Right cardiac atrium (tissue), 5 donors: ENCODE results near the gene FOXC2. TPM values are rescaled to one million over a fixed set of nuclear protein-coding genes. Genes with fewer than 3 reads are reported as not detected.

Source experiments
- ATAC-seq, 2 donors: fragments of 200-7000 bp; cut with Tn5 transposase; one replicate each; pipeline versions ENCODE4 v1.8.0 to v1.9.1; 2020; ENCODE audit warnings: moderate library complexity in 2 of 2, mild to moderate bottlenecking in 1 of 2
- DNase-seq, 3 donors: peaks; one replicate each; pipeline ENCODE4 v3.0.0-alpha.2; 2020
- H3K27ac ChIP-seq: one replicate; pipeline ENCODE4 v1.5.1; 2013; ENCODE audit warnings: mild to moderate bottlenecking, low read length, control low read depth, moderate library complexity
- H3K27me3 ChIP-seq: one replicate; pipeline ENCODE4 v1.6.1; 2013; ENCODE audit not compliant: control insufficient read depth, insufficient read depth
- H3K4me1 ChIP-seq: one replicate; pipeline ENCODE4 v1.6.1; 2013; ENCODE audit warnings: low read length; ENCODE audit not compliant: control insufficient read depth, insufficient read depth
- H3K4me3 ChIP-seq: one replicate; pipeline ENCODE4 v1.5.1; 2013; ENCODE audit warnings: low read length, control low read depth
- H3K9me3 ChIP-seq: one replicate; pipeline ENCODE4 v1.6.1; 2013; ENCODE audit warnings: low read length; ENCODE audit not compliant: control insufficient read depth
- WGBS: extraction: QIAGEN DNeasy Blood & Tissue Kit; methylation state at CpG from one replicate; pipeline ENCODE4 v1.1.7; 2013; 5-methylcytosine and 5-hydroxymethylcytosine counted together
- intact Hi-C, 4 donors: fragments of 100-400 bp; cut with DNase I; formaldehyde crosslinking; loops; one replicate each; pipeline versions ENCODE4 v1.11.0 to v1.14.0; 2022 to 2023
- polyA plus RNA-seq: library from polyadenylated mRNA; stranded (reverse); fragments of 200-250 nt; gene quantifications from one replicate; pipeline ENCODE4 v1.2.3, GENCODE V29; 2013
- total RNA-seq, 4 donors: library from RNA; stranded (reverse); fragmentation: NEBNext Ultra II Directional; extraction: Animal tissue kit (Norgen Biotek cat#: 25700); gene quantifications; one replicate each; pipeline ENCODE4 v1.2.1, GENCODE V29; 2021
- donor health status: healthy with polysubstance abuse.
- donor health status: DM: no; HTN: yes; CAD: no.
- donor health status: DM: no; HTN: no; CAD: no.
- donor health status: DM: no; HTN: yes; CAD: no; lungs with severe emphysema.
- donor health status: DM: yes; HTN: yes; CAD: no.

FOXC2 gene
- total and polyA plus RNA-seq, 5 donors: 1.1 to 3.7 (median 2.6) TPM

DNA sequence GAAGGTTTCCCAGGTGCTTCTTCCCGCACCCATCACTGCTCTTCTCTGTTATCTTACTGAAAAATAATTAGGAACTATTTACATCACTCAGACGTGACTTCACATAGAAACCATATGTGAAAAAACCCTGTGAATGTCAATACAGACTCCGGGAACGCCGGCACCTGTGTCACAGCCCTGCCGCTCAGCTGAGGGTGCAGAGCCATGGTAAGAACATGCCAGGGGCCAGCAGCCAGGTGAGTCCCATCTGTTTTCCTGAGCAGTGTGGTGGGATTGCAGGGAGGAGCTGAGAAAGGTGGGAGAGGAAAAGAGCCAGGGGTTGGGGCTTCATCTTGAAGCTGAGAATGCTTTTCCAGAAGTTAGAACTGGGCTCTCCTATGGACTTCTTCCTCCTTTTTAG, 42.6 kb upstream of the FOXC2 start:
- ATAC-seq: no peak
- intact Hi-C loops: no loop called here

DNA sequence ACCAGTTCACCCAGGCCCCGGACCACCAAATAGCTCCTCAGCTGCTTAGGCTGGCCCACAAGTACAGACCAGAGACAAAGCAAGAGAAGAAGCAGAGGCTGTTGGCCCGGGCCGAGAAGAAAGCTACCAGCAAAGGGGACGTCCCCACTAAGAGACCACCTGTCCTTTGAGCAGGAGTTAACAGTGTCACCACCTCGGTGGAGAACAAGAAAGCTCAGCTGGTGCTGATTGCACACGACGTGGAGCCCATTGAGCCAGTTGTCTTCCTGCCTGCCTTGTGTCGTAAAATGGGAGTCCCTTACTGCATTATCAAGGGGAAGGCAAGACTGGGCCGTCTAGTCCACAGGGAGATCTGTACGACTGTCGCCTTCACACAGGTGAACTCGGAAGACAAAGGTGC, 40.9 kb upstream of the FOXC2 start:
- no peak overlapping the region for H3K27ac ChIP-seq

More for the DNA sequence above, 42.6 kb upstream of the FOXC2 start:
- H3K4me1 ChIP-seq: no peaks in the 10 kb centered on the region
- 66% methylated on average over 6 of the region's 6 CpGs for WGBS
- H3K27ac ChIP-seq: no peak overlapping the region
- no peak overlapping the region for H3K4me3 ChIP-seq
- no peaks in the 10 kb centered on the region for H3K27me3 ChIP-seq
- H3K9me3 ChIP-seq: no peaks in the 10 kb centered on the region
- DNase-seq: peak in 1 of 3 donors; percentile 19

GRCh38 chr16:86527366-86527765, 39.3 kb upstream of the FOXC2 start:
- H3K27me3 ChIP-seq: no peaks in the 10 kb centered on the region
- H3K4me1 ChIP-seq: no peaks in the 10 kb centered on the region
- H3K4me3 ChIP-seq: no peak overlapping the region
- intact Hi-C loops: no loop called here
- DNase-seq (no peak), ATAC-seq (no peak)
- H3K27ac ChIP-seq: no peak overlapping the region
- H3K9me3 ChIP-seq: no peaks in the 10 kb centered on the region
- 89% methylated on average over 15 of the region's 15 CpGs for WGBS

More for the DNA sequence above, 40.9 kb upstream of the FOXC2 start:
- DNase-seq (peak in 1 of 3 donors; percentile 33), ATAC-seq (no peak)
- WGBS: 73% methylated on average over 12 of the region's 12 CpGs
- H3K4me1 ChIP-seq: no peaks in the 10 kb centered on the region
- no peak overlapping the region for H3K4me3 ChIP-seq
- intact Hi-C loops: no loop called here
- H3K27me3 ChIP-seq: no peaks in the 10 kb centered on the region
- H3K9me3 ChIP-seq: no peaks in the 10 kb centered on the region

GRCh38 chr16:86528061-86528929, 38.3 kb upstream of the FOXC2 start:
- peak in 1 of 3 donors; percentile 40 for DNase-seq
- Histone ChIP-seq H3K9me3 (no peaks in the 10 kb centered on the region), H3K27me3 (no peaks in the 10 kb centered on the region), H3K4me1 (no peaks in the 10 kb centered on the region), H3K27ac (no peak overlapping the region), H3K4me3 (no peak overlapping the region)
- no peak for ATAC-seq
- WGBS: 93% methylated on average over 38 of the region's 38 CpGs
- intact Hi-C loops: no loop called here

DNA sequence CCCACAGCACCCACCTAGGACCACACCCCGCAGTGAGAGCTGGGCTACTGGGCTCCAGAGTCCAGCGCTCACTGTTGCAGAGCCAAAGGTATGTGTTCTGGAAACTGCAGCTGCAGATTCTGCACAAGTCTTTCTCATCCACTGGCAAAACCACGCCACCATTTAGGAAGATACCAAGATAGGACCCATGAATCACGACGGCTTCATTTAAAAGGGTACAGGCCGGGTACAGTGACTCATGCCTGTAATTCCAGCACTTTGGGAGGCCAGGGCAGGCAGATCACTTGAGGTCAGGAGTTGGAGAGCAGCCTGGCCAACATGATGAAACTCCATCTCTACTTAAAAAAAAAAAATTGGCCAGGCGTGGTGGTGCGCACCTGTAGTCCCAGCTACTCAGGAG, 37.5 kb upstream of the FOXC2 start:
- WGBS: 92% methylated on average over 8 of the region's 8 CpGs
- H3K4me1 ChIP-seq: no peaks in the 10 kb centered on the region
- ATAC-seq: no peak
- intact Hi-C loops: no loop called here
- H3K9me3 ChIP-seq: no peaks in the 10 kb centered on the region
- no peak overlapping the region for H3K4me3 ChIP-seq
- peak in 1 of 3 donors; percentile 22 for DNase-seq
- H3K27ac ChIP-seq: no peak overlapping the region
- H3K27me3 ChIP-seq: no peaks in the 10 kb centered on the region

DNA sequence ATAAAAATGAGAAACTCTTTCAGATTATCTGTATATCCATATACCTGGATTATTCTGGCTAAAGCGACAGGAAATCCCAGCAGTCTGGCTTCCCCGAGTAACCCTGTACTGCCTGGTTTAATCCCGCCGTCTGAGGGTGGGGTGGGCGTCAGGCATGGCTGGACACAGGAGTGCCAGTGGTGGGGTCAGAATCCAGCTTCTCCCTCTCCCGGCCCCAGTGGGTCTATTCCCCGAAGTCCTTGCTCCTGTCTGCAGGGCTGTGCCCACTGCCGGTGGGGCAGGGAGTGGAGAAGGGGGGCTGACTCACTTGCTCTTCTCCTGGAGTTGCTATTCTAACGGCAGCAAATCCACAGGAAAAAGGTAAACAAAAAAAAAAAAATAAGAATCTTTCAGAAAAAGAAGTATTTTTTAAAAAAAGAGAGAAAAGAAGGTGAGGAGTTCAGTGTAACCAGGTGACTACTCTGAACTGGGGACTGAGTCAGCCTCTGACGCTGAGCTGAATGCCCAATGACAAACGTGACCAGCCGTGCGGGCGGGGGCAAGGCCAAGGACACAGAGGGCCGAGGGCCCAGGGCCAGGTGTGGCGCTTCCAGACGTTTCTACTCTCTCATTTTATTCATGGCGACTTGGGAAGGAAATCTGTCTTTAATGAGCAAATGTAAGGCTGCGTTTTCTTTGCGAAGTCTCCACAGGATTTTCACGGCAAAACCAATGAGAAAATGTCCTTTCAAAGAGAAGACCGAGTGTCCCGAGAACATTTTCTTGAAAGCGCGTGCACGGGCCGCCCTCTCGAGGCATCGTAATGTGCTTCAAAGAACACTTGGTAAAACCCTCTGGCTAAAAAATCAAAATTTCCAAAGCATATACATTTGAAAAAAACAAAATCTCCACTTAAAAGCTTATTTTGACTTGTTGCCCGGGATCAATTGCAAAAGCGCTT, 36.1 kb upstream of the FOXC2 start:
- no peak overlapping the region for H3K4me3 ChIP-seq
- no peak for ATAC-seq
- intact Hi-C loops: no loop called here
- H3K27ac ChIP-seq: no peak overlapping the region
- no peaks in the 10 kb centered on the region for H3K9me3 ChIP-seq
- H3K4me1 ChIP-seq: no peaks in the 10 kb centered on the region
- WGBS: 77% methylated on average over 31 of the region's 31 CpGs
- peak in 1 of 3 donors; percentile 50 for DNase-seq
- H3K27me3 ChIP-seq: no peaks in the 10 kb centered on the region

DNA sequence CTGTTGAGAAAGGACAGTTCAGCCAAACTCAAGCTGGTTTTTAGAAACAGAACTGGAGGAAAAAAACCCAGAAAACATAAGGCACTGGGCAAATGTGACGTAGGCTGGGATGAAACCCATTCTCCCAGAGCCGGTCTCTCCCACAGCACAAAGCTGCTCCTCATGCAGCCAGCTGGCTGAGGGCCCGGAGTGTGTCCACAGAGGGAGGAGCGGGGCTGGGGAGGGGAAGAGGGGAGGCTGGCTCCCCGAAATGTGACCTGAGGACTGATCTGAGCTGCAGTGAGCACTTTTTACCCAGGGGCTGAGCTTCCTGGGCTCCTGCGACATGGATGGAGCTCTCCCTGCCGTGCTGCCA, 35.5 kb upstream of the FOXC2 start:
- peak; percentile 83 to 92 (median 91) for DNase-seq
- peak; percentile 81 to 88 for ATAC-seq
- 60% methylated on average over 7 of the region's 7 CpGs for WGBS
- Histone ChIP-seq H3K4me3 (no peak overlapping the region), H3K27me3 (no peaks in the 10 kb centered on the region), H3K27ac (no peak overlapping the region), H3K9me3 (no peaks in the 10 kb centered on the region), H3K4me1 (no peaks in the 10 kb centered on the region)
- intact Hi-C loops: no loop called here

DNA sequence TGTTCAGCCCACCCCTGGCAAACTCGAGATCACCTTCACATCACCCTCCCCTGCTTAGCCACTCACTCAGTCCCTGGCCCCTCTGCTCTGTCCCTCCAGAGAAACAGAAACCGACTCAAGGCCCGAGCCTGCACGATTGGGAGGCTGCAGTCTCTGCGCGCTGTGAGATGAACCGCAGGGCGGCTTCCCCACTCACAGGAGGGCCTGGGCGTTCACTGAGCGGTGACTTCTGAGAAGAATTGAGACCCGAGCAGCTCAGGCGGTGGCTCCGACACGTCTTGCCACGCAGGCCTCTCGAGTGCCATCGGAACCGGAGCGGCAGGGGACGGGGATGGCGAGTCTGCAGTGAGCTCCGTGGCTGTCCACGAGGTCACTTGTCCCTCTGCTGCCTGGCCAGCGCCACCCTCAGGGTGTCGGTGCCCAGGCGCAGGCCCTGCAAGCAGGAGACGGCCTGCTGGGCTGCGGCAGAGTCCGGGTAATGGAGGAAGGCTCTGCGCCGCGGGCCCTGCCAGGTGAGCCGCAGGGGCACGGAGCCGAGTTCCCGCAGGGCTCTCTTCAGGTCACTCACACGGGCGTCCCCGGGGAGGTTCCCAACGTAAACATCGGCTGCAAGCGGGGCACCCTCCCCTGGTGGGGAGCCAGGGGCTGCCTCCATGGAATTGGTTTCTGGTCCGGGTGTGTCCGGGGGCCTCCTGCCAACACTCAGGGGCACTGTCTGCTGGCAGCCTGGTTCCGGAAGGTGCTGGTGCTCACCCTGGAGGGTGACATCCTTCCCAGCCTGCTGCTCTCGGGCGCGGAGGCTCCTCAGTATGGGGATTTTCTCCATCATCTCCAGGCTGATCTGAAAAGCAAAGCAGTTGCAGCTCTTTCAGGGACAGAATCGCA, 34.7 kb upstream of the FOXC2 start:
- intact Hi-C loops: no loop called here
- H3K27ac ChIP-seq: no peak overlapping the region
- no peaks in the 10 kb centered on the region for H3K4me1 ChIP-seq
- 93% methylated on average over 49 of the region's 49 CpGs for WGBS
- peak in 1 of 3 donors; percentile 65 for DNase-seq
- H3K4me3 ChIP-seq: no peak overlapping the region
- no peaks in the 10 kb centered on the region for H3K27me3 ChIP-seq
- peak in 1 of 2 donors; percentile 15 for ATAC-seq
- H3K9me3 ChIP-seq: no peaks in the 10 kb centered on the region

DNA sequence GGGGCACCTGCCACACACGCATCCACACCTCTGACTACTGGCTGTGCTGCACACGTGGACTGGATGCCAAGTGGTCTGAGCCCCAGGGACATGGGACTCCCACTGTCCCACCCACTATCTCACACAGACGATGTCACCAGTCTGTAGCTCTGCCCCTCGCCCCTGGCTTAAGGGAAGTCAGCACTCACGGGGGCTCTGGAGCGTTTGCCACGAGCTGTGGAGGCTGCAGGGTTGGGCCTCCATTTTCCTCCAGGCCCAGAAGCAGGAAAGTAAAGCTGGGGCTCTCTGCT, 34.2 kb upstream of the FOXC2 start:
- Histone ChIP-seq H3K4me1 (no peaks in the 10 kb centered on the region), H3K9me3 (no peaks in the 10 kb centered on the region), H3K4me3 (no peak overlapping the region), H3K27me3 (no peaks in the 10 kb centered on the region), H3K27ac (no peak overlapping the region)
- ATAC-seq (no peak), DNase-seq (peak in 1 of 3 donors; percentile 24)
- intact Hi-C loops: no loop called here
- WGBS: 91% methylated on average over 7 of the region's 7 CpGs

DNA sequence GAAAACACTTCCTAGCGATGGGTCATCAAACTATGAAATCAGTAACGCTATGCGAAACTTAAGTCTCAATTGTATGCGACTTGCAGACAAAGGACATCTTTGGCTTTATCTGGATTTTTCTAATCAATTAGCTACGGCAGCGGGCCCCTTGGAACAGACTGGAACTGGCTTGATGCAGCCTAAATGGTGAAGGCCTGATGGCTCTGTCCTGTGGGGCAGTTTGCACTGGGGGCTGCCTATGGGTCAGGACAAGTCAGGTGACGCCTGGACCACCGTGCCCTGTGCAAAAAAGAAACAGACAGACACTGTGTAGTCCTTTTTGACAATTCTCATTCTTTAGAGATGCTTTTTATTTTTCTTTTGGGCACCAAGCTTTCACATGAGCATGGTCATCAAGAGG, 33.6 kb upstream of the FOXC2 start:
- Histone ChIP-seq H3K4me1 (no peaks in the 10 kb centered on the region), H3K27me3 (no peaks in the 10 kb centered on the region), H3K4me3 (no peak overlapping the region), H3K27ac (no peak overlapping the region), H3K9me3 (no peaks in the 10 kb centered on the region)
- ATAC-seq: no peak
- WGBS: 94% methylated on average over 8 of the region's 8 CpGs
- DNase-seq: no peak
- intact Hi-C loops: no loop called here
